ENCODE measurements around the gene TTC7B.

The TTC7B gene

DNA sequence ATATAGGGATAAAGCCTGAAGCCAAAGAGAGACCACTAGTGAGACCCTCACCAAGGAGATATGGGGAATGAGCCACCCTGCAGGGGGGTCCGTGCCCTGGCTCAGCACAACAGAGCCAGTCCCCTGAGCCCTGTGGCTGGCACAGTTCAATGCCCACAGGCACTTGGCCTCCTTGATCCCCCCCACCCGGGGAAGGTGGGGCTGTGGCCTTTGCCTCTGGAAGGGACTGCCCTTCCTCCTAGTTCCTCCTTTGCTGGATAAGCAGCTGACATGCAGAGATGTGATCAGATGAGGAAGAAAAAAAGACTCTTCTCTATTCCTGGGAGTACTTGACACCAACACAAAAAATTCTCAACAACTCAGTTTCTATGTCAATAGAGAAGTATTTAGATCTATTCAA is 19.9 kb downstream of the TTC7B start:
- H3K36me3 ChIP-seq (ENCODE audit: control insufficient read depth, insufficient read depth, low read length): no peaks in the 10 kb centered on the region
- peaks cover 5% of the 10 kb centered on the region for H3K4me1 ChIP-seq
- no peak overlapping the region for H2AFZ ChIP-seq
- H3K9me3 ChIP-seq (ENCODE audit: control insufficient read depth, low read length): no peaks in the 10 kb centered on the region
- H3K9ac ChIP-seq: no peak overlapping the region
- H3K4me2 ChIP-seq (ENCODE audit: low read length): no peak overlapping the region
- H3K4me3 ChIP-seq (ENCODE audit: low read depth, low read length): no peak overlapping the region
- TF ChIP-seq, protein P1, sequence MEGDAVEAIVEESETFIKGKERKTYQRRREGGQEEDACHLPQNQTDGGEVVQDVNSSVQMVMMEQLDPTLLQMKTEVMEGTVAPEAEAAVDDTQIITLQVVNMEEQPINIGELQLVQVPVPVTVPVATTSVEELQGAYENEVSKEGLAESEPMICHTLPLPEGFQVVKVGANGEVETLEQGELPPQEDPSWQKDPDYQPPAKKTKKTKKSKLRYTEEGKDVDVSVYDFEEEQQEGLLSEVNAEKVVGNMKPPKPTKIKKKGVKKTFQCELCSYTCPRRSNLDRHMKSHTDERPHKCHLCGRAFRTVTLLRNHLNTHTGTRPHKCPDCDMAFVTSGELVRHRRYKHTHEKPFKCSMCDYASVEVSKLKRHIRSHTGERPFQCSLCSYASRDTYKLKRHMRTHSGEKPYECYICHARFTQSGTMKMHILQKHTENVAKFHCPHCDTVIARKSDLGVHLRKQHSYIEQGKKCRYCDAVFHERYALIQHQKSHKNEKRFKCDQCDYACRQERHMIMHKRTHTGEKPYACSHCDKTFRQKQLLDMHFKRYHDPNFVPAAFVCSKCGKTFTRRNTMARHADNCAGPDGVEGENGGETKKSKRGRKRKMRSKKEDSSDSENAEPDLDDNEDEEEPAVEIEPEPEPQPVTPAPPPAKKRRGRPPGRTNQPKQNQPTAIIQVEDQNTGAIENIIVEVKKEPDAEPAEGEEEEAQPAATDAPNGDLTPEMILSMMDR (IDR thresholded peaks at IDR 0.05): no peak
- H3K27ac ChIP-seq: no peak overlapping the region
- peaks cover 23% of the 10 kb centered on the region for H3K79me2 ChIP-seq
- no peaks in the 10 kb centered on the region for H3K27me3 ChIP-seq (ENCODE audit: control insufficient read depth, insufficient read depth, low read length)

DNA sequence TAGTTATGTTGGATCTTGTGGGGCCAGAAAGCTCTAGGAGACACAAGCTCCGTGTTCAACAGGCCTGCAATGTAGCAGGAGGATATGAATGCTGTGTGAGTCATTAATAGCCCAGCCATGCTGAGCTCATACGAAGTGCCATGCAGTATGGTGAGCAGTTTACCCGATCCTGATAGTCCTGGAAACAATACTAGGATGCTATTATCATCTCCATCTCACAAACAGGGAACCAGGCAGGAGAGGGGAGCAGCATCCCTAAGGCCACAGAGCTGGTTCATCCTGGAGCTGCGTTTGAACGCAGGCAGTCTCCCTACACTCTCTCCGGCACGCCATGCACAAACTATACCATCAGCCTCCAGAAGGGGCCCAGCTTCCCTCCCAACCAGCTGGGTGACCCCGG is 20.5 kb downstream of the TTC7B start:
- H3K27me3 ChIP-seq (ENCODE audit: control insufficient read depth, insufficient read depth, low read length): no peaks in the 10 kb centered on the region
- H3K4me2 ChIP-seq (ENCODE audit: low read length): no peak overlapping the region
- no peak overlapping the region for H3K27ac ChIP-seq
- H3K36me3 ChIP-seq (ENCODE audit: control insufficient read depth, insufficient read depth, low read length): no peaks in the 10 kb centered on the region
- no peaks in the 10 kb centered on the region for H3K9me3 ChIP-seq (ENCODE audit: control insufficient read depth, low read length)
- TF ChIP-seq, protein P1 (IDR thresholded peaks at IDR 0.05): no peak
- peaks cover 5% of the 10 kb centered on the region for H3K4me1 ChIP-seq
- no peak overlapping the region for H3K4me3 ChIP-seq (ENCODE audit: low read depth, low read length)
- H3K9ac ChIP-seq: no peak overlapping the region
- no peak overlapping the region for H2AFZ ChIP-seq
- H3K79me2 ChIP-seq: peaks cover 22% of the 10 kb centered on the region

DNA sequence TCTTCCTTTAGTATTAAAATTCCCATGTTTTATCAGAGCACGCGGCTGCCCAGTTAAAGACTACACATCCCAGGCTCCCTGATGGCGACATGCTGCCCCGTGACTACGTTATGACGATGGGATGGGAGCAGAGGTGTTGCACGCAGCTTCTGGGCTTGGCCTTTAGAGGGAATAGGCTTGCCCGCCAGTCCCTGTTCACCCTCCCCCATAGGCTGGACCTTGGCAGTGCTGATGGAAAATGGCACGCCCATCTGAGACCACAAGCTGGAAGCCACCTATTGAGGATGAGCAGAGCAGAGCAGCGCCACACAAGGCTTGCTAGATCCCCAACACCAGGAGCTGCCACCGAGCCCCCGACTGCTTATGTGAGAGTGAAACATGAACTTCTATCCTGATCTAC is 24.7 kb downstream of the TTC7B start:
- Histone ChIP-seq H3K9me3 (ENCODE audit: control insufficient read depth, low read length) (no peaks in the 10 kb centered on the region), H3K79me2 (peaks cover 3% of the 10 kb centered on the region), H2AFZ (no peak overlapping the region), H3K9ac (no peak overlapping the region), H3K4me1 (no peaks in the 10 kb centered on the region), H3K4me3 (ENCODE audit: low read depth, low read length) (no peak overlapping the region), H3K27me3 (ENCODE audit: control insufficient read depth, insufficient read depth, low read length) (no peaks in the 10 kb centered on the region), H3K36me3 (ENCODE audit: control insufficient read depth, insufficient read depth, low read length) (no peaks in the 10 kb centered on the region), H3K27ac (no peak overlapping the region), H3K4me2 (ENCODE audit: low read length) (no peak overlapping the region)
- TF ChIP-seq, protein P1 (IDR thresholded peaks at IDR 0.05): no peak

DNA sequence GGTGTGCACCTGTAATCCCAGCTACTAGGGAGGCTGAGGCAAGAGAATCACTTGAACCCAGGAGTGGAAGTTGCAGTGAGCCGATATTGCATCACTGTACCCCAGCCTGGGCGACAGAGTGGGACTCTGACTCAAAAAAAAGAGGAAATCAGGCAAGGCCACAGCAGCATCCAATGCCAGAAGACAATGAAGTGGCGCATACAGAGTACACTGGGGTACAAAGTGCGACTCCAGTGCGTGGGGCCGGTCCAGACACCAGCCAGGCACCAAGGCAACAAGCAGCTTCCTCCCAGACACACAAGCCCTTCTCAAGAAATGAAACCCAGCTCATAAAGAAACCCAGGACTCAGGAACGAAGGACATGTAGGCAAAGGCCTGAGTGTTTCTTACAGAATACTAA is 28.2 kb downstream of the TTC7B start:
- Histone ChIP-seq H3K27me3 (ENCODE audit: control insufficient read depth, insufficient read depth, low read length) (no peaks in the 10 kb centered on the region), H3K27ac (no peak overlapping the region)

DNA sequence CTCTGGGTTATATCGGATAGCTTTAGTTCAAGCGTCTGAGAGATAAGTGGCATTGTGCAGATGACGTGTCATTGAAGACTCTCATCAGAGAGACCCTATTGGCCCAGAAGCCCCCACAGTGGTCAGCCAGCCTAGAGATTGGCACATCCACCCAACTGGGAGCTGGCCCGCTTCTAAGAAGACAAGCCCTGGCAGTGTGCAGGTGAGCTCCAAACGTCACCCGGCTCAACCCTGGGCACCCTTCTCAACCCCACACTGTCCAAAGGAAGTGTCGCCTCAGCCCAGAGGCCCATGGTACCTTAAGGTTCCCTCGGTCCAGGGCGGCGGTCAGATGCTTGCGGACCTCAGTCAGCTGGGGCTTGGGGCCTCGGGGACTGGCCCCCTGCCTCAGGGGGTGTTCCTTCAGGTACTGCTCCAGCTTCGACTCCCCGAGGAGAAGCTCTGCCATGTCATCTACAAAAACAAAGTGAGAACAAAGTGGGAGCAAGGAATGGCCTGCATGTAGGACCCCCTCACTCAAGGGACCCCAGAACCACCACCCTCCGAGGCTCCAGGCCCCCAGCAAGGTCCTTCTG is 30.3 kb downstream of the TTC7B start:
- TF ChIP-seq, protein P1 (IDR thresholded peaks at IDR 0.05): no peak
- no peak overlapping the region for H2AFZ ChIP-seq
- no peak overlapping the region for H3K4me2 ChIP-seq (ENCODE audit: low read length)
- H3K27ac ChIP-seq: no peak overlapping the region
- no peaks in the 10 kb centered on the region for H3K4me1 ChIP-seq
- H3K9ac ChIP-seq: no peak overlapping the region
- no peaks in the 10 kb centered on the region for H3K36me3 ChIP-seq (ENCODE audit: control insufficient read depth, insufficient read depth, low read length)
- no peaks in the 10 kb centered on the region for H3K9me3 ChIP-seq (ENCODE audit: control insufficient read depth, low read length)
- H3K27me3 ChIP-seq (ENCODE audit: control insufficient read depth, insufficient read depth, low read length): no peaks in the 10 kb centered on the region
- H3K79me2 ChIP-seq: no peaks in the 10 kb centered on the region
- no peak overlapping the region for H3K4me3 ChIP-seq (ENCODE audit: low read depth, low read length)

More for the DNA sequence above, 28.2 kb downstream of the TTC7B start:
- no peak overlapping the region for H3K4me2 ChIP-seq (ENCODE audit: low read length)
- H3K9me3 ChIP-seq (ENCODE audit: control insufficient read depth, low read length): no peaks in the 10 kb centered on the region
- no peak overlapping the region for H2AFZ ChIP-seq
- H3K36me3 ChIP-seq (ENCODE audit: control insufficient read depth, insufficient read depth, low read length): no peaks in the 10 kb centered on the region
- H3K9ac ChIP-seq: no peak overlapping the region
- H3K79me2 ChIP-seq: no peaks in the 10 kb centered on the region
- H3K4me3 ChIP-seq (ENCODE audit: low read depth, low read length): no peak overlapping the region
- TF ChIP-seq, protein P1 (IDR thresholded peaks at IDR 0.05): no peak
- H3K4me1 ChIP-seq: no peaks in the 10 kb centered on the region

All from parathyroid adenoma (tissue), 2 donors.